A549 (cell line): ENCODE measurements around the gene ELN.

Experiments used
- CTCF ChIP-seq: fragments of >200 bp; sonication (Bioruptor Twin); formaldehyde crosslinking; IDR thresholded peaks from 3 replicates; pipeline ENCODE4 v1.5.1; 2016
- ELK1 ChIP-seq: fragments of 150-350 bp; IDR thresholded peaks from 2 replicates; pipeline ENCODE4 v1.6.1; 2014; ENCODE audit warnings: low read depth, mild to moderate bottlenecking, low read length
- EP300 ChIP-seq, 2 experiments: fragments of >200 bp; sonication (Bioruptor Twin); formaldehyde crosslinking; IDR thresholded peaks; 2 replicates in 1 of 2; 3 replicates in 1 of 2; pipeline ENCODE4 v1.6.1; 2016 to 2017
- JUN ChIP-seq, 2 experiments: fragments of >200 bp; sonication (Bioruptor Twin); formaldehyde crosslinking; IDR thresholded peaks; 2 replicates in 1 of 2; 3 replicates in 1 of 2; pipeline ENCODE4 v1.6.1; 2016 to 2017
- NR3C1 ChIP-seq: fragments of >200 bp; sonication (Bioruptor Twin); formaldehyde crosslinking; IDR thresholded peaks from 3 replicates; pipeline ENCODE4 v1.6.1; 2017
- POLR2A ChIP-seq: IDR thresholded peaks from 2 replicates; pipeline ENCODE4 v1.6.1; 2012; ENCODE audit warnings: mild to moderate bottlenecking, low read length
- RFX5 ChIP-seq: fragments of 450-650 bp; IDR thresholded peaks from 2 replicates; pipeline ENCODE4 v1.7.1; 2014; ENCODE audit warnings: antibody characterized with exemption, mild to moderate bottlenecking, moderate library complexity
- USF2 ChIP-seq: fragments of 450-650 bp; IDR thresholded peaks from 2 replicates; pipeline ENCODE4 v1.6.1; 2014; ENCODE audit warnings: antibody characterized with exemption

- TF ChIP-seq CTCF (no peak), EP300 (IDR thresholded peaks at IDR 0.05) (no peak), POLR2A (0 out of 2 replicates have a peak, but pooled peaks have one; percentile 4), USF2 (no peak), RFX5 (no peak), ELK1 (no peak), NR3C1 (no peak), JUN (IDR thresholded peaks at IDR 0.05) (no peak)
Observed at GRCh38 chr7:74084722-74085578, 57.0 kb downstream of the ELN start.
